PC-9 (cell line): ENCODE measurements around the gene MICAL3.

Source experiments
- CTCF ChIP-seq: fragments of 200-600 bp; sonication (generic); conservative IDR thresholded peaks from 2 replicates; pipeline ENCODE4 v1.6.1; 2017; ENCODE audit warnings: mixed run types, antibody characterized with exemption, mild to moderate bottlenecking, moderate library complexity
- EZH2 ChIP-seq: fragments of 200-600 bp; sonication (generic); IDR thresholded peaks from 2 replicates; pipeline ENCODE4 v1.8.0; 2017; ENCODE audit warnings: antibody characterized with exemption, low read depth

DNA sequence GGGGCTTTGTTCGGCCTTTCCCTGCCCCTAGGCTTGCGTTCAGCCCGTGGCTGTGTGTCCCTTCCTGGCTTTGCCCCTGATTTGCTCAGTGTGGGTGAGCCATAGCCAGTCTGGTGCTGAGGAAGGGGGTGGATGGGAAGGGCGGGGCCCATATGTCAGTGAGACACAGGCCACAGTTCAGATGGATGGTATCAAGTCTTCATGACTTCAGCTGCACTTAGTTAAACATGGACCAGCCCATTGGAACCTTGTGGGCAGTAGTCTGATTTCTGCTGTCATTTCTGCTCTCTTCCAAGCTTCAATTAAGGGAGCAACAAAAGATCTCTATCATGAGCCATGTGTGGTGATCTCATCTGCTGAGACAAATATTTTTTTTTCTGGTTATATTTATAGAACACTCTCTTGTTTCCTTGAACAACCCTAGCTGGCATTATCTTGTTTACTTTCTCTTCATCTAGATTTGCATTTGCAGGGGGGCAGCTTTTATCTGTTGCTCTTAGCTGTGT, 31.9 kb upstream of the MICAL3 start:
- TF ChIP-seq CTCF = no peak
- TF ChIP-seq EZH2 = no peak
